ENCODE results near the gene ABCA2. TPM values are rescaled to one million over a fixed set of nuclear protein-coding genes. Genes with fewer than 3 reads are reported as not detected.
A peak's percentile ranks its signal among the peaks of the same experiment; 100 is the strongest.

Gene ABCA2
- total and polyA plus RNA-seq, 12 donors: 2.9 to 150 (median 31.5) TPM

GRCh38 chr9:137023157-137023556, 4.9 kb downstream of the ABCA2 start:
- no peak overlapping the region for H3K4me3 ChIP-seq
- H3K9me3 ChIP-seq (replicated peaks in 1 of 3): no peaks in the 10 kb centered on the region
- no peaks in the 10 kb centered on the region for H3K36me3 ChIP-seq (replicated peaks in 1 of 2)
- no peaks in the 10 kb centered on the region for H3K27me3 ChIP-seq
- 71 to 79% (median 75%) methylated on average over 6 to 7 of the region's 7 CpGs for WGBS, 4 donors
- peaks cover 0 to 10% of the 10 kb centered on the region in 2 donors for H3K4me1 ChIP-seq (replicated peaks in 1 of 2)
- TF ChIP-seq CTCF (IDR thresholded peaks at IDR 0.05) (no peak), POLR2A (IDR thresholded peaks at IDR 0.05) (no peak)
- no peak for DNase-seq
- intact Hi-C loops (cut with DNase I): loop anchor here in 1 of 2 donors (5.0 kb wide), 1 partner anchor 66 kb away; no protein-coding TSS in a partner anchor
- peak overlapping the region in 1 of 5 donors; percentile 10 for H3K27ac ChIP-seq

GRCh38 chr9:137022662-137023008, 5.4 kb downstream of the ABCA2 start:
- no peaks in the 10 kb centered on the region for H3K27me3 ChIP-seq
- H3K27ac ChIP-seq: peak overlapping the region in 1 of 5 donors; percentile 22
- TF ChIP-seq POLR2A (IDR thresholded peaks at IDR 0.05): no peak
- no peak for TF ChIP-seq CTCF (IDR thresholded peaks at IDR 0.05)
- intact Hi-C loops (cut with DNase I): loop anchor here in 1 of 2 donors (5.0 kb wide), 1 partner anchor 65 kb away; no protein-coding TSS in a partner anchor
- no peak for DNase-seq
- WGBS, 4 donors: 85 to 94% (median 92%) methylated on average over 10 to 23 of the region's 23 CpGs
- H3K9me3 ChIP-seq (replicated peaks in 1 of 3): no peaks in the 10 kb centered on the region
- H3K36me3 ChIP-seq (replicated peaks in 1 of 2): peaks cover 0 to 4% of the 10 kb centered on the region in 2 donors
- H3K4me1 ChIP-seq (replicated peaks in 1 of 2): peaks cover 0 to 10% of the 10 kb centered on the region in 2 donors
- H3K4me3 ChIP-seq: no peak overlapping the region

GRCh38 chr9:137021979-137022661, 5.9 kb downstream of the ABCA2 start:
- H3K4me3 ChIP-seq: no peak overlapping the region
- H3K4me1 ChIP-seq (replicated peaks in 1 of 2): peaks cover 0 to 5% of the 10 kb centered on the region in 2 donors
- H3K36me3 ChIP-seq (replicated peaks in 1 of 2): peaks cover 0 to 9% of the 10 kb centered on the region in 2 donors
- peak overlapping the region in 1 of 5 donors; percentile 22 for H3K27ac ChIP-seq
- TF ChIP-seq CTCF (IDR thresholded peaks at IDR 0.05) (no peak), POLR2A (IDR thresholded peaks at IDR 0.05) (no peak)
- peak; percentile 62 to 92 (median 90) for DNase-seq
- 45 to 53% (median 51%) methylated on average over 20 to 30 of the region's 30 CpGs for WGBS, 4 donors
- no peaks in the 10 kb centered on the region for H3K27me3 ChIP-seq
- H3K9me3 ChIP-seq (replicated peaks in 1 of 3): no peaks in the 10 kb centered on the region
- intact Hi-C loops (cut with DNase I): loop anchor here in 1 of 2 donors (5.0 kb wide), 1 partner anchor 65 kb away; no protein-coding TSS in a partner anchor

- Histone ChIP-seq H3K9me3 (replicated peaks in 1 of 3) (no peaks in the 10 kb centered on the region), H3K4me1 (replicated peaks in 1 of 2) (no peaks in the 10 kb centered on the region), H3K27ac (no peak overlapping the region), H3K4me3 (no peak overlapping the region), H3K27me3 (no peaks in the 10 kb centered on the region), H3K36me3 (replicated peaks in 1 of 2) (peaks cover 0 to 14% of the 10 kb centered on the region in 2 donors)
- intact Hi-C loops (cut with DNase I): loop anchor here in 1 of 2 donors (5.0 kb wide), 1 partner anchor 64 kb away; no protein-coding TSS in a partner anchor
- DNase-seq: no peak
- no peak for TF ChIP-seq CTCF (IDR thresholded peaks at IDR 0.05)
- no peak for TF ChIP-seq POLR2A (IDR thresholded peaks at IDR 0.05)
- WGBS, 4 donors: 86 to 89% (median 88%) methylated on average over 2 to 6 of the region's 6 CpGs; no CpG with 5 or more reads in 1 of the 4 donors
Measured at GRCh38 chr9:137021568-137021978, 6.5 kb downstream of the ABCA2 start.
